ENCODE results near the gene PIK3R6. TPM values are rescaled to one million over a fixed set of nuclear protein-coding genes. Genes with fewer than 3 reads are reported as not detected.

PIK3R6 gene
- total RNA-seq, 2 experiments from 2014 or later, result 0.63 to 0.71 TPM

DNA sequence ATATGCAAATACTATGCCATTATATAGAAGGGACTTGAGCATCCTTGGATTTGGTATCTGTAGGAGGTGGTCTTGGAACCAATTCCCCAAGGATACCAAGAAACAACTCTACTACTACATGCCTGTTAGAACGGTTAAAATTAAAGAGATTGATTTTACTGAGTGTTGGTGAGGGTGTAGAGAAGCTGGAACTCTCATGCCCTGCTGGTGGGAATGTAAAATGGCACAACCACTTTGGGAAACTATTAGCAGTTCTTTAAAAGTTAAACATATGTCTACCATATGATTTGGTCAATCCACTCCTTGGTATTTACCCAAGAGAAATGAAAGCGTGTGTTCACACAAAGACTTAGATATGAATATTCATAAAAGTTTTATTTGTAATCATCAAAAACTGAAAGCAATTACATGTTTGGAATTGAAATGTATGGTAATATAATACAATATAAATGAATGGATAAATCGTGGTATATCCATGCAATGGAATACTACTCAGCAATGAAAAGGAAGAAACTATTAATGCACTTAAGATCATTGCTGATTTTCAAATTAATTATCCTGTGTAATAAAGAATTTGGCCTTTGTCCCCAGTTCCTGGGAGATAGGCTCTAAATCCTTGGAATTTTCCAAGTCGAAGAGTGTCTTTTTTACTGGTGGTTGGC is 76.1 kb downstream of the PIK3R6 start:
- Mint-ChIP-seq H3K27ac (no peak overlapping the region), H3K9me3 (peaks cover 9% of the 10 kb centered on the region), H3K4me1 (ENCODE audit: low read depth) (no peaks in the 10 kb centered on the region), H3K27me3 (peaks cover 2% of the 10 kb centered on the region), H3K36me3 (no peaks in the 10 kb centered on the region), H3K4me3 (no peak overlapping the region)
- ChIA-PET POLR2A (no interaction called here), CTCF (no interaction called here)
- no peak for DNase-seq
- intact Hi-C loops (cut with micrococcal nuclease), result no loop called here

- peaks cover 2% of the 10 kb centered on the region for H3K27me3 Mint-ChIP-seq
- peaks cover 2% of the 10 kb centered on the region for H3K4me1 Mint-ChIP-seq (ENCODE audit: low read depth)
- intact Hi-C loops (cut with micrococcal nuclease), result loop anchor here (5.0 kb wide), 1 partner anchor 208 kb away; no protein-coding TSS in a partner anchor
- H3K36me3 Mint-ChIP-seq, result no peaks in the 10 kb centered on the region
- H3K27ac Mint-ChIP-seq, result no peak overlapping the region
- ChIA-PET CTCF (no interaction called here), POLR2A (no interaction called here)
- DNase-seq, result no peak
- no peak overlapping the region for H3K4me3 Mint-ChIP-seq
- H3K9me3 Mint-ChIP-seq, result peaks cover 9% of the 10 kb centered on the region
These were observed 77.7 kb downstream of the PIK3R6 start for GRCh38 chr17:8789743-8790142.

DNA sequence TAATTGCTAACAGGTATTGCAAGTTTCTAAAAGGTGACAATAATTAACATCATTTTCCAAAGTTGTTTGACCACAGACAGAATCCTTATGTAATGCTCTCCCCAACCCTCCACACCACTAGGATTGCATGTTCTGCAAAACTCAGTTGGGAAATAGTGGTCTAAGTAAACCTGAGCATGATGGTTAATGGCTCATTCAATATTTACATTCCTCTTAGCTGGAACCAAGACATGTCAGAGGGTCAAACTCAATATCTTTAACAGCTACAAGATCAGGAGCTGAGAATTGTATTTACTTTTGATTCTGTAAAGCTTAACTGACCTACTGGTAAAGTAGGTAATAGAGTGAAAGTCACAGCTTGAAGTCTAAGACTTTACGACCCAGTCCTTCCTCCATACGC is 78.5 kb downstream of the PIK3R6 start:
- Mint-ChIP-seq H3K9me3 (peaks cover 9% of the 10 kb centered on the region), H3K4me1 (ENCODE audit: low read depth) (peaks cover 2% of the 10 kb centered on the region), H3K4me3 (no peak overlapping the region), H3K27me3 (peaks cover 2% of the 10 kb centered on the region), H3K27ac (no peak overlapping the region), H3K36me3 (no peaks in the 10 kb centered on the region)
- intact Hi-C loops (cut with micrococcal nuclease), result loop anchor here (5.0 kb wide), 1 partner anchor 208 kb away; no protein-coding TSS in a partner anchor
- POLR2A ChIA-PET, result no interaction called here
- DNase-seq, result no peak
- CTCF ChIA-PET, result interaction anchor here (1.0 kb wide), 1 partner anchor 379 kb away, joined by 5 read pairs; no protein-coding TSS in a partner anchor

- Mint-ChIP-seq H3K27ac (no peak overlapping the region), H3K4me1 (ENCODE audit: low read depth) (peaks cover 2% of the 10 kb centered on the region), H3K4me3 (no peak overlapping the region), H3K27me3 (peaks cover under 1% of the 10 kb centered on the region), H3K36me3 (no peaks in the 10 kb centered on the region), H3K9me3 (no peaks in the 10 kb centered on the region)
- ChIA-PET CTCF (interaction anchor here (0.6 to 3.4 kb wide), 48 partner anchors 9 to 786 kb away, joined by 3 to 36 read pairs (median 4); partner anchors contain the start of genes MFSD6L and PER1), POLR2A (no interaction called here)
- intact Hi-C loops (cut with micrococcal nuclease), result loop anchor here (5.0 kb wide), 1 partner anchor 212 kb away; no protein-coding TSS in a partner anchor
- peak; percentile 77 for DNase-seq
These were observed 81.7 kb downstream of the PIK3R6 start for GRCh38 chr17:8785547-8786413.

- Mint-ChIP-seq H3K27me3 (no peaks in the 10 kb centered on the region), H3K4me1 (ENCODE audit: low read depth) (peaks cover 2% of the 10 kb centered on the region), H3K9me3 (no peaks in the 10 kb centered on the region), H3K27ac (no peak overlapping the region), H3K36me3 (no peaks in the 10 kb centered on the region), H3K4me3 (no peak overlapping the region)
- ChIA-PET CTCF (interaction anchor here (0.6 to 1.5 kb wide), 3 partner anchors 59 to 372 kb away, joined by 3 to 4 read pairs (median 3); no protein-coding TSS in a partner anchor), POLR2A (no interaction called here)
- DNase-seq, result no peak
- intact Hi-C loops (cut with micrococcal nuclease), result no loop called here
These were observed 85.3 kb downstream of the PIK3R6 start for GRCh38 chr17:8782176-8782575.

DNA sequence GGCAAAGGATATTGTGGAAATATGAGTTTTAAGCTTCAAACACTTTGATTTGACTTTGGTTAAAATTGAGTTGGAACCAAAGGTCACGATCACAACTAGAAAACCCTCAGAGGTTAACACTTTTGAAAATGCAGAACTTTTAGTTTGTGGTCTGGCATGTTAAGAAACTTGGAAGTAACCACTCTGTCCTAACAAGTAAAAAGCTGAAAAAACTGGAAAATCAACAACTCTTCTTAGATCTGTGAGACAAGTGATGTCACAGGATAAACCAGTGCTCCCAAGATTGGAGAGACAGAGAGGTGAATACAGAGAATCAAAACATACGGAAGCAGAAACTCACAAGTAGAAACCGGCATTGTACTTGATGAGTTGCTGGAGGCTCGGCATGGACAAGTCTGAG is 85.7 kb downstream of the PIK3R6 start:
- Mint-ChIP-seq H3K4me3 (no peak overlapping the region), H3K9me3 (no peaks in the 10 kb centered on the region), H3K27me3 (peaks cover 2% of the 10 kb centered on the region), H3K36me3 (no peaks in the 10 kb centered on the region), H3K4me1 (ENCODE audit: low read depth) (peaks cover 2% of the 10 kb centered on the region), H3K27ac (no peak overlapping the region)
- DNase-seq, result no peak
- ChIA-PET CTCF (interaction anchor here (1.0 to 1.5 kb wide), 3 partner anchors 216 to 371 kb away, joined by 3 to 4 read pairs (median 3); no protein-coding TSS in a partner anchor), POLR2A (no interaction called here)
- intact Hi-C loops (cut with micrococcal nuclease), result no loop called here

- no peak overlapping the region for H3K4me3 Mint-ChIP-seq
- H3K4me1 Mint-ChIP-seq (ENCODE audit: low read depth), result no peaks in the 10 kb centered on the region
- no peak overlapping the region for H3K27ac Mint-ChIP-seq
- ChIA-PET POLR2A (no interaction called here), CTCF (interaction anchor here (0.7 to 1.7 kb wide), 2 partner anchors 9 to 304 kb away, joined by 3 to 10 read pairs; no protein-coding TSS in a partner anchor)
- intact Hi-C loops (cut with micrococcal nuclease), result no loop called here
- DNase-seq, result no peak
- peaks cover 8% of the 10 kb centered on the region for H3K9me3 Mint-ChIP-seq
- H3K27me3 Mint-ChIP-seq, result peaks cover 16% of the 10 kb centered on the region
- H3K36me3 Mint-ChIP-seq, result no peaks in the 10 kb centered on the region
These were observed 90.6 kb downstream of the PIK3R6 start for GRCh38 chr17:8776881-8777280.

DNA sequence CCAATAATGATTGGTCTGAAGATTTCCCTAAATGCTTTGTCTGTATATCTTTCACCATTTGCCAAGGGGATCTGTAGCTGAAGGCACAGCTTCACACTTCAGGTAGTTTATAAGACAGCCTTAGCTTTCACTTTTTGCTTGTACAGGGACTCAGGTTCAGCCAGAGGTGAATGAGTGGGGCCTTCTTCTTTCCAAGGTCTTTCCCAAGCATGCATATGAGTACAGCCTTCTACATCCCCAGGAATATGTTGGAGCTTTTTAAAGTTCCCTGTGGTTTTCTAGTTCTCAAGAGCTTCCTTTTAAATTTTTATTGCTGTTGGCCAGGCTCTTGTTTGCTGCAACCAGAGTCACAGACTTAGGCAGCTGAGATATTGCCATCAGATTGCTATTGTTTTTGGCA is 91.2 kb downstream of the PIK3R6 start:
- Mint-ChIP-seq H3K27me3 (peaks cover 16% of the 10 kb centered on the region), H3K4me3 (no peak overlapping the region), H3K9me3 (peaks cover 8% of the 10 kb centered on the region), H3K27ac (no peak overlapping the region), H3K4me1 (ENCODE audit: low read depth) (no peaks in the 10 kb centered on the region), H3K36me3 (no peaks in the 10 kb centered on the region)
- ChIA-PET CTCF (interaction anchor here (0.7 to 1.7 kb wide), 2 partner anchors 10 to 305 kb away, joined by 3 to 10 read pairs; no protein-coding TSS in a partner anchor), POLR2A (no interaction called here)
- intact Hi-C loops (cut with micrococcal nuclease), result no loop called here
- no peak for DNase-seq

DNA sequence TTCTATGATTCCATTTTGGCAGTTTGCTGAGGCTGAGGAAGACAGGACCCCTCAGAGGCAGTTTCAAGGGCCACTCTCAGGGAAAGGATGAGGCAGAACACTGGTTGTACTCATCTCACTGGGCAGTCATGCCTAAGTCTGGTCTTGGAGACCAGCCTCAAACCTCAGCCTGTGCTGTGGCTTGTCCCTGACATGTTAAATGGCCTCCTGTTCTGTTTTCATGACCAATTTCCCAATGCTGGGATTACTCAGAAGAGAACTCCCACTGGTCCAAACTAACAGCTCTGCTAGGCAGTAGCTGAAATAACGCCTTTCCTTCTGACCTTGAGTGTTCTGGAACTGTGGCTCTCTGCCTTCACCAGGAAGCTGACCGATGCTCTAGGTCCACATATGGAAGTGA is 100.7 kb downstream of the PIK3R6 start:
- Mint-ChIP-seq H3K27ac (no peak overlapping the region), H3K27me3 (no peaks in the 10 kb centered on the region), H3K4me1 (ENCODE audit: low read depth) (no peaks in the 10 kb centered on the region), H3K9me3 (no peaks in the 10 kb centered on the region), H3K36me3 (no peaks in the 10 kb centered on the region), H3K4me3 (no peak overlapping the region)
- DNase-seq, result no peak
- intact Hi-C loops (cut with micrococcal nuclease), result no loop called here
- CTCF ChIA-PET, result interaction anchor here (1.5 kb wide), 1 partner anchor 18 kb away, joined by 8 read pairs; no protein-coding TSS in a partner anchor
- POLR2A ChIA-PET, result no interaction called here

- no peak overlapping the region for H3K4me3 Mint-ChIP-seq
- intact Hi-C loops (cut with micrococcal nuclease), result no loop called here
- POLR2A ChIA-PET, result no interaction called here
- no peak overlapping the region for H3K27ac Mint-ChIP-seq
- H3K9me3 Mint-ChIP-seq, result no peaks in the 10 kb centered on the region
- CTCF ChIA-PET, result interaction anchor here (1.6 kb wide), 1 partner anchor 24 kb away, joined by 5 read pairs; no protein-coding TSS in a partner anchor
- DNase-seq, result no peak
- H3K27me3 Mint-ChIP-seq, result no peaks in the 10 kb centered on the region
- no peaks in the 10 kb centered on the region for H3K36me3 Mint-ChIP-seq
- no peaks in the 10 kb centered on the region for H3K4me1 Mint-ChIP-seq (ENCODE audit: low read depth)
These were observed 105.5 kb downstream of the PIK3R6 start for GRCh38 chr17:8762012-8762411.

- Mint-ChIP-seq H3K27ac (no peak within 1 kb of the TSS), H3K36me3 (no peaks in the 10 kb centered on the region), H3K4me1 (ENCODE audit: low read depth) (no peaks in the 10 kb centered on the region), H3K9me3 (no peaks in the 10 kb centered on the region), H3K4me3 (no peak within 1 kb of the TSS), H3K27me3 (peaks cover 8% of the 10 kb centered on the region)
- CTCF ChIA-PET, result no interaction called here
- POLR2A ChIA-PET, result no interaction called here
- no peak for DNase-seq
- intact Hi-C loops (cut with micrococcal nuclease), result no loop called here
These were observed 109.3 kb downstream of the PIK3R6 start, which contains the start of gene SPDYE4 for GRCh38 chr17:8758137-8758596. Gene SPDYE4 (minus strand): TSS chr17:8758546. CDS start chr17:8758382, 164 bp downstream.

GRCh38 chr17:8757189-8757588 is 110.3 kb downstream of the PIK3R6 start:
- H3K27ac Mint-ChIP-seq, result no peak overlapping the region
- intact Hi-C loops (cut with micrococcal nuclease), result no loop called here
- ChIA-PET CTCF (interaction anchor here (0.6 kb wide), 1 partner anchor 38 kb away, joined by 3 read pairs; no protein-coding TSS in a partner anchor), POLR2A (no interaction called here)
- DNase-seq, result no peak
- H3K4me1 Mint-ChIP-seq (ENCODE audit: low read depth), result no peaks in the 10 kb centered on the region
- H3K4me3 Mint-ChIP-seq, result no peak overlapping the region
- H3K36me3 Mint-ChIP-seq, result no peaks in the 10 kb centered on the region
- H3K9me3 Mint-ChIP-seq, result no peaks in the 10 kb centered on the region
- H3K27me3 Mint-ChIP-seq, result peaks cover 8% of the 10 kb centered on the region

Measured in activated CD4-positive, alpha-beta memory T cell treated with anti-CD3 and anti-CD28 coated beads for 36 hours (primary cell).